H9 (cell line): Measurements from ENCODE around the gene RNF224. TPM values are rescaled to one million over a fixed set of nuclear protein-coding genes. Genes with fewer than 3 reads are reported as not detected.

Source experiments
- DNase-seq: peaks from one replicate; pipeline ENCODE4 v3.0.0-alpha.2; 2017
- H2AFZ ChIP-seq: one replicate; pipeline ENCODE4 v1.6.1; 2013; ENCODE audit warnings: mild to moderate bottlenecking, low read length, control low read depth, moderate library complexity
- H2AK5ac ChIP-seq: 2 replicates; pipeline ENCODE4 v1.6.1; 2013; ENCODE audit warnings: low read length, control low read depth, mixed read lengths; ENCODE audit not compliant: insufficient read length
- H2BK120ac ChIP-seq: one replicate; pipeline ENCODE4 v1.6.1; 2013; ENCODE audit warnings: low read depth, mild to moderate bottlenecking, low read length, control low read depth, inconsistent platforms; ENCODE audit not compliant: poor library complexity, severe bottlenecking
- H2BK12ac ChIP-seq: 2 replicates; pipeline ENCODE4 v1.6.1; 2013; ENCODE audit warnings: low read length, control low read depth, mixed read lengths, low read depth; ENCODE audit not compliant: insufficient read length
- H2BK15ac ChIP-seq: 2 replicates; pipeline ENCODE4 v1.6.1; 2013; ENCODE audit warnings: low read depth, low read length, control low read depth
- H2BK20ac ChIP-seq: one replicate; pipeline ENCODE4 v1.6.1; 2013; ENCODE audit warnings: low read depth, mild to moderate bottlenecking, low read length, control low read depth, inconsistent platforms; ENCODE audit not compliant: poor library complexity, severe bottlenecking
- H2BK5ac ChIP-seq: 2 replicates; pipeline ENCODE4 v1.6.1; 2013; ENCODE audit warnings: low read length, control low read depth, mixed read lengths; ENCODE audit not compliant: insufficient read length
- H3K14ac ChIP-seq: 2 replicates; pipeline ENCODE4 v1.6.1; 2013; ENCODE audit warnings: low read length, control low read depth; ENCODE audit not compliant: insufficient read depth
- H3K18ac ChIP-seq: 2 replicates; pipeline ENCODE4 v1.6.1; 2013; ENCODE audit warnings: low read depth, mild to moderate bottlenecking, mixed read lengths, low read length, control low read depth; ENCODE audit not compliant: insufficient read length
- H3K23ac ChIP-seq: 2 replicates; pipeline ENCODE4 v1.6.1; 2013; ENCODE audit warnings: low read length, control low read depth, mixed read lengths, low read depth; ENCODE audit not compliant: insufficient read length
- H3K23me2 ChIP-seq: 2 replicates; pipeline ENCODE4 v1.6.1; 2013; ENCODE audit warnings: low read depth, mild to moderate bottlenecking, mixed read lengths, low read length, control low read depth; ENCODE audit not compliant: insufficient read length, poor library complexity, severe bottlenecking
- H3K27ac ChIP-seq: 2 replicates; pipeline ENCODE4 v1.5.1; 2013; ENCODE audit warnings: low read length, control low read depth, mixed read lengths, low read depth; ENCODE audit not compliant: insufficient read length
- H3K27me3 ChIP-seq: 2 replicates; pipeline ENCODE4 v1.6.1; 2013; ENCODE audit warnings: low read length, control low read depth, inconsistent platforms; ENCODE audit not compliant: insufficient read depth
- H3K4ac ChIP-seq: 2 replicates; pipeline ENCODE4 v1.6.1; 2013; ENCODE audit warnings: low read depth, mild to moderate bottlenecking, control low read depth, inconsistent platforms, low read length, moderate library complexity
- H3K4me1 ChIP-seq: 2 replicates; pipeline ENCODE4 v1.6.1; 2013; ENCODE audit warnings: low read length, control low read depth, inconsistent platforms; ENCODE audit not compliant: insufficient read depth
- H3K4me2 ChIP-seq: 2 replicates; pipeline ENCODE4 v1.6.1; 2013; ENCODE audit warnings: low read length, control low read depth, mixed read lengths; ENCODE audit not compliant: insufficient read length, insufficient read depth
- H3K56ac ChIP-seq: 2 replicates; pipeline ENCODE4 v1.6.1; 2013; ENCODE audit warnings: low read depth, mild to moderate bottlenecking, mixed read lengths, low read length, control low read depth; ENCODE audit not compliant: insufficient read length
- H3K79me1 ChIP-seq: 2 replicates; pipeline ENCODE4 v1.6.1; 2013; ENCODE audit warnings: low read depth, mild to moderate bottlenecking, moderate library complexity, low read length, control low read depth, inconsistent platforms; ENCODE audit not compliant: insufficient read depth, poor library complexity, severe bottlenecking
- H3K79me2 ChIP-seq: 2 replicates; pipeline ENCODE4 v1.6.1; 2013; ENCODE audit warnings: low read length, control low read depth, inconsistent platforms; ENCODE audit not compliant: insufficient read depth
- H3K9ac ChIP-seq: 2 replicates; pipeline ENCODE4 v1.6.1; 2013; ENCODE audit warnings: low read length, control low read depth, mixed read lengths; ENCODE audit not compliant: insufficient read length; ENCODE audit errors: extremely low read depth
- H3K9me3 ChIP-seq: one replicate; pipeline ENCODE4 v1.6.1; 2013; ENCODE audit warnings: low read depth, low read length, inconsistent platforms; ENCODE audit not compliant: control insufficient read depth
- H3T11ph ChIP-seq: one replicate; pipeline ENCODE4 v1.6.1; 2013; ENCODE audit warnings: mild to moderate bottlenecking, low read length, control low read depth, inconsistent platforms
- H4K20me1 ChIP-seq: one replicate; pipeline ENCODE4 v1.6.1; 2013; ENCODE audit not compliant: control insufficient read depth, insufficient read length, insufficient read depth
- H4K5ac ChIP-seq: 2 replicates; pipeline ENCODE4 v1.6.1; 2013; ENCODE audit warnings: low read depth, mild to moderate bottlenecking, mixed read lengths, low read length, control low read depth; ENCODE audit not compliant: insufficient read length
- H4K8ac ChIP-seq: replicated peaks from 2 replicates; pipeline ENCODE4 v1.6.1; 2013; ENCODE audit warnings: low read length, control low read depth, mixed read lengths, low read depth; ENCODE audit not compliant: insufficient read length
- H4K91ac ChIP-seq: 2 replicates; pipeline ENCODE4 v1.6.1; 2013; ENCODE audit warnings: low read depth, mild to moderate bottlenecking, moderate library complexity, mixed read lengths, low read length, control low read depth; ENCODE audit not compliant: insufficient read length
- H3K27ac Mint-ChIP-seq, 3 experiments: 2 replicates in 2 of 3; 3 replicates in 1 of 3; pipeline ENCODE4 v1.8.0; 2020 to 2021; ENCODE audit warnings: mixed read lengths in 3 of 3, mild to moderate bottlenecking in 1 of 3, moderate library complexity in 1 of 3
- H3K27me3 Mint-ChIP-seq: 2 replicates; pipeline ENCODE4 v1.8.0; 2021; ENCODE audit warnings: low read depth, mild to moderate bottlenecking, moderate library complexity, mixed read lengths
- H3K36me3 Mint-ChIP-seq, 3 experiments: 2 replicates in 2 of 3; 3 replicates in 1 of 3; pipeline ENCODE4 v1.8.0; 2020 to 2021; ENCODE audit warnings: low read depth in 3 of 3, mixed read lengths in 3 of 3; ENCODE audit not compliant: insufficient read depth in 1 of 3
- H3K4me1 Mint-ChIP-seq, 2 experiments: 2 replicates each; pipeline ENCODE4 v1.8.0; 2020; ENCODE audit warnings: mixed read lengths in 2 of 2
- H3K4me3 Mint-ChIP-seq, 2 experiments: 2 replicates in 1 of 2; 3 replicates in 1 of 2; pipeline ENCODE4 v1.8.0; 2020 to 2021; ENCODE audit warnings: mild to moderate bottlenecking in 2 of 2, mixed read lengths in 2 of 2, moderate library complexity in 1 of 2
- H3K9me3 Mint-ChIP-seq, 2 experiments: 2 replicates in 1 of 2; 3 replicates in 1 of 2; pipeline ENCODE4 v1.8.0; 2020; ENCODE audit warnings: mild to moderate bottlenecking in 2 of 2, mixed read lengths in 2 of 2, moderate library complexity in 1 of 2
- CTCF ChIP-seq: fragments of 200-600 bp; sonication (generic); conservative IDR thresholded peaks from 3 replicates; pipeline ENCODE4 v1.8.0; 2021; ENCODE audit warnings: antibody characterized with exemption, mild to moderate bottlenecking
- WGBS: extraction: QIAGEN DNeasy Blood & Tissue Kit; methylation state at CpG from one replicate; pipeline ENCODE4 v1.1.7; 2013; ENCODE audit warnings: missing lambda C conversion rate, low lambda C conversion rate, mixed read lengths; ENCODE audit not compliant: insufficient read length; ENCODE audit errors: extremely low coverage; 5-methylcytosine and 5-hydroxymethylcytosine counted together
- total RNA-seq: library from RNA; stranded (reverse); gene quantifications from 2 replicates; pipeline ENCODE4 v1.2.1, GENCODE V29; 2021

Gene RNF224
- total RNA-seq, 1 experiment from 2014 or later, result 0.15 TPM

- Histone ChIP-seq H3K9ac (no peak within 1 kb of the TSS), H3K23ac (no peak within 1 kb of the TSS), H2BK5ac (no peak within 1 kb of the TSS), H3K4me2 (no peak within 1 kb of the TSS), H3K56ac (no peak within 1 kb of the TSS), H3K14ac (no peak within 1 kb of the TSS), H2BK20ac (no peak within 1 kb of the TSS), H3K23me2 (no peaks in the 10 kb centered on the region), H4K91ac (no peak within 1 kb of the TSS), H3K27ac (no peak within 1 kb of the TSS), H3K18ac (no peak within 1 kb of the TSS), H3K79me2 (no peaks in the 10 kb centered on the region), H2BK12ac (no peak within 1 kb of the TSS), H3K4ac (no peak within 1 kb of the TSS), H2BK120ac (no peak within 1 kb of the TSS), H3T11ph (no peak within 1 kb of the TSS), H3K4me1 (no peaks in the 10 kb centered on the region), H3K9me3 (no peaks in the 10 kb centered on the region), H2BK15ac (no peak within 1 kb of the TSS), H3K27me3 (no peaks in the 10 kb centered on the region), H4K5ac (no peak within 1 kb of the TSS), H3K79me1 (no peaks in the 10 kb centered on the region), H4K8ac (no peak within 1 kb of the TSS), H2AK5ac (no peak within 1 kb of the TSS), H4K20me1 (no peaks in the 10 kb centered on the region), H2AFZ (no peak within 1 kb of the TSS)
- Mint-ChIP-seq H3K9me3 (no peaks in the 10 kb centered on the region), H3K4me1 (peaks cover 7 to 11% of the 10 kb centered on the region in 2 experiments), H3K27ac (no peak within 1 kb of the TSS), H3K4me3 (no peak within 1 kb of the TSS), H3K27me3 (peaks cover 7% of the 10 kb centered on the region), H3K36me3 (no peaks in the 10 kb centered on the region)
- no peak for TF ChIP-seq CTCF
- no CpG with 5 or more reads among the region's 14 CpGs for whole genome bisulfite sequencing
- no peak for DNase-seq
These were observed 3.5 kb downstream of the RNF224 start, which contains the start of gene SLC34A3 for GRCh38 chr9:137230705-137231371. Gene SLC34A3 (plus strand): TSS chr9:137230901. CDS start chr9:137231703, 802 bp downstream.
